Measurements from ENCODE around the gene KCNIP4.

- TF ChIP-seq CTCF (IDR thresholded peaks at IDR 0.05 in 2 of 3, conservative IDR thresholded peaks at IDR 0.05 in 1 of 3; ENCODE audit: insufficient read depth in 2 of 3, low read depth in 1 of 3, low read length in 3 of 3) (no peak), E2F5 (CRISPR knock-in tag; IDR thresholded peaks at IDR 0.05) (no peak), CBX5 (IDR thresholded peaks at IDR 0.05; ENCODE audit: borderline replicate concordance, low read depth) (no peak), EP300 (IDR thresholded peaks at IDR 0.05; ENCODE audit: low read length) (no peak), CTCFL (IDR thresholded peaks at IDR 0.05; ENCODE audit: borderline replicate concordance, insufficient read depth, low read depth, low read length, poor library complexity, severe bottlenecking) (no peak), HNRNPLL (IDR thresholded peaks at IDR 0.05; ENCODE audit: low read depth, low read length, poor library complexity, severe bottlenecking) (no peak), YY1 (IDR thresholded peaks at IDR 0.05; ENCODE audit: borderline replicate concordance in 1 of 3, control insufficient read depth in 1 of 3, extremely low read depth in 1 of 3, insufficient read depth in 3 of 3, insufficient read length in 1 of 3, insufficient replicate concordance in 2 of 3, low read depth in 1 of 3, low read length in 2 of 3) (no peak), ETV6 (IDR thresholded peaks at IDR 0.05; ENCODE audit: borderline replicate concordance in 1 of 2, low read depth in 2 of 2, low read length in 1 of 2) (no peak), ETV6 (CRISPR knock-in tag; IDR thresholded peaks at IDR 0.05; ENCODE audit: borderline replicate concordance) (no peak), ATF2 (CRISPR knock-in tag; IDR thresholded peaks at IDR 0.05) (no peak), SRSF1 (IDR thresholded peaks at IDR 0.05; ENCODE audit: low read depth, low read length) (no peak), ZFP36 (IDR thresholded peaks at IDR 0.05; ENCODE audit: low read depth, low read length, partially characterized antibody) (no peak), ZNF224 (CRISPR knock-in tag; IDR thresholded peaks at IDR 0.05) (no peak), CHD2 (IDR thresholded peaks at IDR 0.05; ENCODE audit: low read depth, low read length) (no peak)
Measured at GRCh38 chr4:20761382-20761781, 1187.2 kb downstream of the KCNIP4 start.
